Erythroblast (primary cell): ENCODE data around the gene ARID1B.
A peak's percentile ranks its signal among the peaks of the same experiment; 100 is the strongest.

ENCODE experiments used
- DNase-seq, 2 experiments: peaks; one replicate each; lab custom pipeline; 2025; lab: John Stamatoyannopoulos, UW
- GATA1 ChIP-seq: IDR thresholded peaks from 2 replicates; pipeline ENCODE4 v1.6.1; 2011; ENCODE audit warnings: low read depth, mild to moderate bottlenecking, control low read depth, low read length, moderate library complexity
- POLR2A ChIP-seq: IDR thresholded peaks from 2 replicates; pipeline ENCODE4 v1.6.1; 2011; ENCODE audit warnings: mild to moderate bottlenecking, low read length

ARID1B gene

DNA sequence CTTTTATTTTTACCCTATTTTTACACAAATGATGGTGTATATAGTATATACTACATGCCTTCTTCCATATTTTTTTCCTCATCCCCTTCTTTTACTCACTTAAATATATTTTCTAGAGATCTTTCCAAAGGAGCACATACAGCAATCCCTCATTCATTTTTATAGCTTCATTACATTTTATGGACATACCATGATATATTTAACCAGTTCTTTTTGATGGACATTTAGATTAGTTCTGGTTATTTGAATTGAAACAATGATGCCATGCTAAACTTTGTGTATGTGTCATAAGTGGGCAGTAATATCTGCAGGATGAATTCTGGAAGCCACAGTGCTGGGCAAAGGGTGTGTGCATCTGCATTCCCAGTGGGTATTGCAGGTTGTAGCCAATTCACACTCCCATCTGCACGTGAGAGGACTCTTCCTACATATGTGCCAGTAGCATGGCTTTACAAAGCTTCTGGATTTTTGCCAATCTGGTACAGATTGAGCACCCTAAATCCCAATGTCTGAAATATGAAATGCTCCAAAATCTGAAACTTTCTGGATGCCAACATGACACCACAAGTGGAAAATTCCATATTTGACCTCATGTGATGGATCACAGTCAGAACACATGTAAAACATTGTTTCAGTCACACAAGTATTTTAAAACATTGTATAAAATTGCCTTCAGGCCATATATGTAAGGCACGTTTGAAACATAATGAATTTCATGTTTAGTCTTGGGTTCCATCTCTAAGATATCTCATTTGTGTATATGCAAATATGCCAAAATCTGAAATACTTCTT is 127.2 kb downstream of the ARID1B start:
- DNase-seq, result no peak
- no peak for TF ChIP-seq POLR2A
- TF ChIP-seq GATA1, result no peak

DNA sequence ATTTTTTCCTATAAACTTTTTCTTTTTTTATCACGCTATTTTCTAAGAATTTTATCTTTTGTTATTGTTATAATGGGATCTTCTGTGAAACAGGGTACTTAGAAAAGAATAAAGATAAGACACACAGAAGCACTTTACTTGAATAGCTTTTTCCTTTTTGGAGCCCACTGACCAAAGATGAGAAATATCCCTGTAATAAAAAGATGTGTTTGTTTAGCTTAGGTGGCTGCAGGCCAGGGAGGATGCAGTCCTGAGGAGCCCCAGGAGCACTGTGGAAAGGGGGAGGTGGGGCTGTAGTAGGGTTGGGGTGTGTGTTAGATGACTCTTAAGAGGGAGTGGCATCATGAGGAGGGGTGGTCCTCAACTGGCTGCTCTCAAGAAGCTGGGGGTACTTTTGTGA is 128.6 kb downstream of the ARID1B start:
- no peak for TF ChIP-seq POLR2A
- TF ChIP-seq GATA1, result no peak
- no peak for DNase-seq

DNA sequence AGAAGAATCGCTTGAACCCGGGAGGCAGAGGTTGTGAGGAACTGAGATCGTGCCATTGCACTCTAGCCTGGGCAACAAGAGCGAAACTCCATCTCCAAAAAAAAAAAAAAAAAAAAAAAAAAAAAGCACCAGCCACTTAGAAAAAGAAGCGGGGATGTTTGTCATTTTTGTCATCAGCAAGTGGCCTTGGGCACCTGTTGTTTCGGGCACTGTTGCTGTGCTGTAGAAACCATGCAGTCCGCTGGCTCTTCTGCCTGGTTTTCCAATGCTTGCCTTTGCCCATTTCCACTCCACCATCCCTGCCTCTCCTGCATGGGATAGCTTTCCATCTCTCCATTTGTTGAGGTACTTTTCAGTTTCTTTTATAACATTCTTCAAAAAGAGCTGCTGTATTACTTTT is 129.3 kb downstream of the ARID1B start:
- no peak for DNase-seq
- no peak for TF ChIP-seq POLR2A
- TF ChIP-seq GATA1, result no peak

DNA sequence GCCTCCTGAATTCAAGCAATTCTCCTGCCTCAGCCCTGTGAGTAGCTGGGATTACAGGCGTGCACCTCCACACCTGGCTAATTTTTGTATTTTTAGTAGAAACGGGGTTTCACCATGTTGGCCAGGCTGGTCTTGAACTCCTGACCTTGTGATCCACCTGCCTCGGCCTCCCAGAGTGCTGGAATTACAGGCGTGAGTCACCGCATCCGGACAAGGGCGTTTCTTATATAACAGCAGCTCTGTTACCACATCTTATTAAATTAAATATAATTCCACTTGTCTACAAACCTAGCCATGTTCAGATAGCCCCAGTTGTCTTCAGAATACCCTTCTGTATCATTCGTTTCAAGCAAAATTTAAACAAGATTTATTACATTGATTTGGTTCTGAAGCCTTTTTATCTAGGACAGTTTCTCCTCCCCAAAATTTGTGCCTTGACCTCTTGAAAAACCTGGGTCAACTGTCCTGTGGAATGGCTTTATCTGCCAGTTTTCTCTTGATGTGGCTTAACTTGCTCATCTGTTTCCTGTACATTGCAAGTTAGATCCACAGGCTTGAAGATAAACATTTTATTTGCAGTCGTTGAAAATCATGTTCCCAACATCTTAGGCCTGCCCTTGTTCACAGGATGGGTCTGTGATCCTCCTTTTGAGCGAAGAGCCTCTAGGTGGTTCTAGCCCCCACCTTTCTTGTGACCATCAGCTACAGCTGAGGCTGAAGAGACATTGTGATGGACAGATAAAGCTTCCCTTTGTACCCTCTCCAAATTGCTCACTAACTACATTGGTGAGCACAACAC is 132.2 kb downstream of the ARID1B start:
- TF ChIP-seq GATA1 (no peak), POLR2A (no peak)
- DNase-seq, result no peak

DNA sequence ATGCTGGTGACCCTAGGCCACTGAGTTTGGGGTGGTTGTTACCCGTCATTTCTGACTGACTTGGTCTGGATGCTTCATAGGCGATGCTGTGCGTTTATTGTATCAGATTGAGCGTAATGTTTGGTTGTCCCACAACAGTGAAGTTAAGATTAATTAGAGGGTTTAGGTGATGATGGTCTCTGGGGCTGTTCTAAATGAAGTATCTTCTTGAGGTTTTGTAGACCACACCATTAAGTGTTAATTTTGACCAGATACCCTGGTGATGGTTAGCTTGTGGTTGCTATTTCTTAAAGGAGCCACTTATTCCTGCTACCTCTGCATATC is 132.8 kb downstream of the ARID1B start:
- DNase-seq, result no peak
- TF ChIP-seq POLR2A (no peak), GATA1 (no peak)

DNA sequence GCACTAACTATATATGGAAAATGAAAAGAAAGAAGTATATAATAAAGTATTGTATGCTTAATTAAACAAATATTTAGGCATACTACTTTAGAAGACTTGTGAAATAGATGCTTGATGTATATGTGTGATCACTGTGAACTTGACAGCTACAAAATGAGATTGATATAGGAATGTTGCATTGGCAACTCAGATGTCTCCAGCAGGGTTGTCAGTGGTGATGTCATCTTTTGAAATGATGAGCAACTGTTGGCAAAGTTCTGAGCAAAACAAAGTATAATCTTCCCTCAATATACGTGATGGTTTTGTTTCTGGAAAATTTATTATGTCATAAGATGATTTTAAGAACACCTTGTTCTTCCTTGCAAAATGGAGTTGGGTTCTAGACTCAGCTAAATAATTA is 133.8 kb downstream of the ARID1B start:
- peak; percentile 31 to 81 for DNase-seq
- no peak for TF ChIP-seq GATA1

DNA sequence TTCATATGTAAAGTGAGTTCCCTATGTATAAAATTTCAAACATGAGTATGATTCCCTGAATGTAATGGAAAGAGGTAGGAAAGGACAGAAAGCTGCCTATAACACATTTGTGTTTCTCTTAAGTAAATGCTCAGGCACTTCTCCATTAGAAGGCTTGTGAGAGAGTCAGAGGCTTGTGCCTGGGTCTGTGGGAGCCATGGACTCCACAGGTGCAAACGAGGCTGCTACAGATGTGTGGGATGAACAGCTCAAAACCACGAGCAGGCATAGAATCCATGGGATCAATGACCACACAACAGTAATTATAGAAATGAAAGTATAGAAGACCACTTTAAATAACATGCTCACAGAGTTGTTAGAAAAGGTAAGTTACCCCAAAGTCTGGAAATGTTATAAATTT is 134.4 kb downstream of the ARID1B start:
- TF ChIP-seq POLR2A (no peak), GATA1 (no peak)
- peak in 1 of 2 experiments; percentile 51 for DNase-seq

DNA sequence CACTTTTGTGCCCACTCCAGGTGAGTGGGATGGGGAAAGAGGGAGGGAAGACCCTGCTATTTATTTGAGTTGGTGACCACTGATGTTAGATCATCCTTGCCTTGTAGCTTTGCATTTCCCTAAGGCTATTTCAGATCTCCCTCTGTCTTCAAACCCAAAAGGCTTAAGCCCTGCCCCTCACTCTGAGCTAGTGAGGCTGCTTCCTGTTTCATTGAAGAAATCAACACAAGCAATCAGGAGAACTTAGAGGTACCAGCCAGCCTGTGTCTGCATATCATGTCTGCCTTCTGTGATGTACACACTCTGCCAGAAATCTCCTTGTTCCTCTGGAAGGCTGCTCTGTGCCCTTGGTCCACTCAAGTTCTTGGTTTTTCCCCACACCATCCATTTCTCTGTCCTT is 135.3 kb downstream of the ARID1B start:
- DNase-seq, result peak; percentile 25 to 60

DNA sequence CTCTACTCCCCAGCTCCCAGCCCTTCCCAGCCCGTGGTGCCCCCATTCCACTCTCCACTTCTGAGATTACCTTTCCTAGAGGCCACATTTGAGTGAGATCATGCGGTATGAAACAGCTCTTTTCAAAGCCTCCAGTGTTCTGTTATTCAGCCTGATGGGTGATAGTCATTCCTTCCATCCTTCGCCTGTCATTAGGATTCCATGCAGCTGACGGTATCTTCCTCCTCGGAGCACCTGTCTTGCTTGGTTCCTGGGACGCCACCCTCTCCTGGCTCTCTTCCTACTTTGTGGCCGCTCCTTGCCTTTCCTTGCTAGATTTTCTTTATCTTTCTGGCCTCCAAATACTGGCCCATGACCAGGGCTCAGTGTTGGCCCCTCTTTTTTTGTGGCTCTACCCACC is 137.0 kb downstream of the ARID1B start:
- no peak for TF ChIP-seq GATA1
- TF ChIP-seq POLR2A, result no peak
- DNase-seq, result no peak

More for the DNA sequence above, 135.3 kb downstream of the ARID1B start:
- TF ChIP-seq GATA1 (no peak), POLR2A (no peak)

DNA sequence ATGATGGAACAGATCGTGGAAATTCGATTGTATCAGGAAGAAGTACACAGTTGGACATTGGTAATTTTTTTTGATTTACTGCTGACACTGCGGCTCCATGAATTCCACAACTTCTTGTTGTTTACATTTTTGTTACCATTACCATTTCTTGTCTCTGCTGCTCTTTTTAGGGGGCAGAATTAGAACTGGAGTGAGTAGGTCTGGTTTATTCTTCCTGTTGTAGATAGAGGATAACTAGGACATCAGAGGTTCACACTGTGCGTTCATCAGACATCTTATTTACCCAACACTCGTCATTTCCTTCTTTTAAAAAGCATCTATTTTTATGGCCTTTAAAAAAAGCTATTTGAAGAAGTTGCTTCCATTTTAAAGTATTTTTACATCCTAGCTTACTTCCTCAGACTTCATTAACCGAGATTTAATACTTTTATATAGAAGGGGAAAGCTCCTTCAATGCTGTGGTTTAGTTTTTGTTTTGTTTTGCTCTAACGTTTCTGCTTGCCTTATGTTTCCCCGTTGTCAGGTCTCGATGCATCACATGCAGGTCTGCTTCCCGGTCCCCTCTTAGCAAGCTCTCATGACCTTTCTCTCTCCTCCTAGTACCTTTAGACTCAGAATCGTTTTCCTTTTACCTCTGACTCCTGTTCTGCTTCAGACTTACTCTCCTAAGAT is 139.1 kb downstream of the ARID1B start:
- no peak for DNase-seq
- TF ChIP-seq GATA1, result no peak

DNA sequence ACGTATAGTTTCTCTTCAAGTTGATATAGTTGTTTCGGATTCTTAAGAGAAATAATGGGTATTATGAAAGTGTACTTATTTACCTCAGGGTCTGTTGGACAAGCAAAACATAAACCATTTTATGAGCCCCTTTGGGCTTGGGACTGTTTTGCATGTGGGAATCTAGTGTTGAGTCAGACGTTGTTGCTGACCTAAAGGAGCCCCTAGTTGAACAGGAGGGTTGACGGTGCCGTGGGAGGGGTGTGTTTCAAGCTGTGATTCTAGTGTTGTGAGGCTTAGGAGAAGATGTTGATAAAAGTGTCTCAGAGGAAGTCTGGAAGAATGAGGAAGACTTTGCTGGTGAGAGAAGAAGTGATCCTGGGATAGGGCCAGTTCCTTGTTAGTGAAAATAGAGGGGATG is 140.0 kb downstream of the ARID1B start:
- no peak for DNase-seq
- no peak for TF ChIP-seq GATA1
- no peak for TF ChIP-seq POLR2A

DNA sequence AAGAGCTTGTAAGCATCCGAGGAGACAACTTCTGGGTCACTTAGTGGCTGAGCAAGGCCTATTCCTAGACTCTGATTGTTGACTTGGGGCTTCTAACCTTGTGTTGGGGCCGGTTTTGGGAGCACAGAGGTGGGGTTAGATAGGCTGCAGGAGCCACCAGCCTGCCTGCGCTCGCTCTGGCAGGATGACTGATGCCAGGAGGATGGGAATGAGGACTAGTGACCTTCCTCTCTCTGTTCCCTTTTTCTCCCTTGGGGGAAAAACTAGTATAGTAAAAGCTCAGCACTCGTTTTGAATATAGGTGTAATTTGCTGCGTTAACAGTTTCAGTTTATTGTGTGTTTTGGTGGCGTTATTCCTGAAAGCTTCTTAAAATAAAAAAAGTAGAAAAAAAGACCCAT is 141.5 kb downstream of the ARID1B start:
- no peak for TF ChIP-seq POLR2A
- no peak for TF ChIP-seq GATA1
- no peak for DNase-seq

DNA sequence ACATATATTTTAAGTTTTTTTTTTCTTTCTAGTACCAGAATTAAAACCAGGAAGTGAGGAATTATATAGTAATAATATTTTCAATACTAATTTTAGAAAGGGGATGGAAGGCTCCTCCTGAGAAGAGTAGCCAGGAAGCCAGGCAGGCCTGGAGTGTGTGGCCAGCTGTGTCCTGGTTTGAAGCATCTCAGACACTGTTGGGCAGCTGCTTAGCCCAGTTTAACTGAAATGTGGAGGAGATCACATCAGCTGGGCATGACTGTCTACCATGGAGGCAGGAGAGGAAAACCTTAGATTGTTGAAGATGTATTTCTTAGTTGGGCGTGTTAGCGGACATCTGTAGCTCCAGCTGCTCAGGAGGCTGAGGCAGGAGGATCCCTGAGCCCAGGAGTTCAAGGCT is 142.2 kb downstream of the ARID1B start:
- no peak for DNase-seq
- TF ChIP-seq POLR2A (no peak), GATA1 (no peak)

DNA sequence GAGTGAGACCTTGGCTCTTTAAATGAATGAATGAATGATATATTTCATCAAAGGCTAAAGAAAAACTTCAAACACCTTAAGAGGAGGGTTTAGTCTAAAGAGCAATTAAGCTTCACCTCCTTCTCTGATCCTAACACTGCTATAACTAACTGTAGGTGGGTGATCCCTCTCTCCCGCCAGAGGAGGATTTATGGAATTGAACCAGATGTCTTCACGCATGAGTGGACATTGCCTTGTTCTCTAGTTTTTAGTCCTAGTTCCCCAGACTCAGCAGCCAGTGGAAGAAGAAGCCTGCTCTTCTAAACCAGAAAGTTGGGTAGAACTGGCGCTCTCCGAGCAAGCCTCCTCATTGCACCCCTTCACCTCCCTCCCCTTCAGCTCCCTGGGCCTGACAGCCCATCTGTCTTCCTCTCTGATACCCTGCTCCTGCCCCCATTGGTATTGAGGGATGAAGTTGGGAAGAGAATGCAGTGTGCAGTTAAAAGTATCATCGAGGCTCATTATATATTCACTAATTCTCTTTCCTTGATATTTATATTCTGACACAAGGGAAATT is 142.7 kb downstream of the ARID1B start:
- DNase-seq, result no peak
- TF ChIP-seq POLR2A (no peak), GATA1 (no peak)
